GM23338 (cell line): ENCODE results near the gene INAFM1.

Source experiments
- CREB1 ChIP-seq: fragments of 250-450 bp; sonication (Bioruptor Pico); IDR thresholded peaks from 2 replicates; pipeline ENCODE4 v1.5.0; 2020; ENCODE audit warnings: low read depth, mild to moderate bottlenecking, moderate library complexity
- CTCF ChIP-seq, 2 experiments: fragments of 200-600 bp in 1 of 2; sonication (generic) in 1 of 2; conservative IDR thresholded peaks; 2 replicates each; pipeline versions ENCODE4 v1.5.1 to v1.6.1; 2016 to 2017; ENCODE audit warnings: antibody characterized with exemption in 2 of 2, low read depth in 2 of 2, mild to moderate bottlenecking in 2 of 2, moderate library complexity in 1 of 2
- EZH2 ChIP-seq: fragments of 200-600 bp; sonication (generic); IDR thresholded peaks from one replicate; pipeline ENCODE4 v1.8.0; 2017; ENCODE audit warnings: antibody characterized with exemption, mild to moderate bottlenecking, low read depth; ENCODE audit not compliant: unreplicated experiment
- EZH2phosphoT487 ChIP-seq: fragments of 200-600 bp; sonication (generic); IDR thresholded peaks from one replicate; pipeline ENCODE4 v1.8.1; 2018; ENCODE audit warnings: antibody characterized with exemption; ENCODE audit not compliant: unreplicated experiment
- JUNB ChIP-seq: IDR thresholded peaks from one replicate; pipeline ENCODE4 v1.6.1; 2016; ENCODE audit warnings: antibody characterized with exemption; ENCODE audit not compliant: unreplicated experiment
- NANOG ChIP-seq: IDR thresholded peaks from 2 replicates; pipeline ENCODE4 v1.6.1; 2016; ENCODE audit warnings: antibody characterized with exemption, borderline replicate concordance
- POLR2AphosphoS5 ChIP-seq: IDR thresholded peaks from 2 replicates; pipeline ENCODE4 v1.6.1; 2016; ENCODE audit warnings: antibody characterized with exemption, low read depth
- REST ChIP-seq: IDR thresholded peaks from one replicate; pipeline ENCODE4 v1.6.1; 2018; ENCODE audit warnings: antibody characterized with exemption; ENCODE audit not compliant: unreplicated experiment
- STAT1 ChIP-seq: IDR thresholded peaks from one replicate; pipeline ENCODE4 v1.6.1; 2016; ENCODE audit warnings: antibody characterized with exemption; ENCODE audit not compliant: unreplicated experiment
- ZNF114 ChIP-seq: fragments of 250-450 bp; sonication (Bioruptor Pico); IDR thresholded peaks from 2 replicates; pipeline ENCODE4 v1.5.0; 2020; ENCODE audit warnings: mild to moderate bottlenecking, moderate library complexity
- ZNF462 ChIP-seq: fragments of 250-450 bp; sonication (Bioruptor Pico); IDR thresholded peaks from 2 replicates; pipeline ENCODE4 v1.5.0; 2020; ENCODE audit warnings: mild to moderate bottlenecking, moderate library complexity
- TF ChIP-seq, protein P1 (sequence below): IDR thresholded peaks from 2 replicates; pipeline ENCODE4 v1.6.1; 2016; ENCODE audit warnings: antibody characterized with exemption

GRCh38 chr19:47303966-47304365 lies 29.3 kb downstream of the INAFM1 start:
- no peak for TF ChIP-seq CTCF (conservative IDR thresholded peaks at IDR 0.05; ENCODE audit: low read depth in 2 of 2)
- TF ChIP-seq ZNF114 (CRISPR knock-in tag) = no peak
- TF ChIP-seq REST = no peak
- TF ChIP-seq POLR2AphosphoS5 = no peak
- no peak for TF ChIP-seq EZH2phosphoT487
- no peak for TF ChIP-seq CREB1
- TF ChIP-seq EZH2 = no peak
- no peak for TF ChIP-seq JUNB
- TF ChIP-seq, protein P1, sequence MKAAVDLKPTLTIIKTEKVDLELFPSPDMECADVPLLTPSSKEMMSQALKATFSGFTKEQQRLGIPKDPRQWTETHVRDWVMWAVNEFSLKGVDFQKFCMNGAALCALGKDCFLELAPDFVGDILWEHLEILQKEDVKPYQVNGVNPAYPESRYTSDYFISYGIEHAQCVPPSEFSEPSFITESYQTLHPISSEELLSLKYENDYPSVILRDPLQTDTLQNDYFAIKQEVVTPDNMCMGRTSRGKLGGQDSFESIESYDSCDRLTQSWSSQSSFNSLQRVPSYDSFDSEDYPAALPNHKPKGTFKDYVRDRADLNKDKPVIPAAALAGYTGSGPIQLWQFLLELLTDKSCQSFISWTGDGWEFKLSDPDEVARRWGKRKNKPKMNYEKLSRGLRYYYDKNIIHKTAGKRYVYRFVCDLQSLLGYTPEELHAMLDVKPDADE = no peak
- no peak for TF ChIP-seq NANOG
- TF ChIP-seq STAT1 = no peak
- no peak for TF ChIP-seq ZNF462 (CRISPR knock-in tag)
